GM19463 (cell line): ENCODE results near the gene JPH3.
A peak's percentile ranks its signal among the peaks of the same experiment; 100 is the strongest.

Experiments
- ATAC-seq: cut with Tn5 transposase; IDR thresholded peaks from one replicate; pipeline ENCODE4 v1.9.1; 2021; ENCODE audit warnings: mild to moderate bottlenecking, moderate library complexity; ENCODE audit not compliant: unreplicated experiment

Gene JPH3

DNA sequence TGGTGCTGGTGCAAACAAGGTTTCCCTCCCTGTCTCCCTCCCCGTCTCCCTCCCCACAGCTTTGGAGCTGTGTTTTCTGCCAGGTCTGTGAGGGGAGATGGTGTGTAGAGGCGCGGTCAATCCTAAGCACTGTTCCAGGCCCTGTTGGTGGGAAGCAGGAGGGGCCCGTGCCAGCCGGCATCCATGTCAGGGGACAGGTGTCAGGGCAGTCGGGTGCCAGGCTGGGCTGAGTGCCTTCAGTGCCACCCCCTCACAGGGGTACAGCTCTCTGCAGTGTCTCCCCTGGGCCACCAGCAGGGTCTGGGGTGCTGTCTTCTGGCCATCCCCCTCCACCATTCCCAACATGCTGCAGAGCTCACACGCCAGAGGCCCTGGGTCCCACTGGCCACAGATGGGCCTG is 89.9 kb downstream of the JPH3 start:
- ATAC-seq, result no peak

- ATAC-seq, result no peak
Observed at GRCh38 chr16:87692756-87693155, 90.4 kb downstream of the JPH3 start.

GRCh38 chr16:87693827-87694226 is 91.5 kb downstream of the JPH3 start:
- no peak for ATAC-seq

DNA sequence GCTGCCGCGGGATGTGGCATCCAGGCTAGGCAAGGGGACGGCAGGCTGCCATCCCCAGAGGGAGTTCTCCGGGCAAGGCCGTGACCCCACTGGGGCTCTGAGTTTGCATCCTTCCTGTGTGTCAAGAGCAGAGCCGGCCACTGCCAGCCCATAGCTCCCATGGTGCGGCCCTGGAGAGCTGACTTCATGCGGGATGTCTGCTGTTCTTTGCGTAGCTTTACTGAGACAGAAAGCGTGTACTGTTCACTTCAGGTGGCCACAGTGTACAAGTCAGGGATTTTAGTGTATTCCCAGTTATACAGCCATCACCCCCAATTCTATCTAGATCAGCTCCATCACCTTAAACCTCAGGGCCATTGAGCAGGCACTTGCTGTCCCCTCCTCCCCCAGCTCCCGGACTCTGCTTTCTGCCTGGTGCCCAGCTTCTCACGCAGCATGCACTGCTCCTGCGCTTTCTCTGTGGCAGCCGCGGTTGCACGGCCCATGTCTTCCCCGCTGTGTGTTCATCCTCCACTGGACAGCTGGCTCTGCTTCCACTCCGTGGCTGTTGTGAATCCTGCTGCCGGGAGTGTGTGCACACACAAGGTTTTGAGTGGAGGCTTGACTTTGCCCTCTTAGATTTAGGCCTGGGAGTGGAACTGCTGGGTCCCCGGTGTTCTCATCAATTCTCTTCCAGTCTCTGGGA is 92.3 kb downstream of the JPH3 start:
- no peak for ATAC-seq

- ATAC-seq, result no peak
Observed at GRCh38 chr16:87695534-87695933, 93.2 kb downstream of the JPH3 start.

- no peak for ATAC-seq
Observed at GRCh38 chr16:87696726-87697125, 94.4 kb downstream of the JPH3 start.

- ATAC-seq, result no peak
Observed at GRCh38 chr16:87697256-87697655, 94.9 kb downstream of the JPH3 start.

DNA sequence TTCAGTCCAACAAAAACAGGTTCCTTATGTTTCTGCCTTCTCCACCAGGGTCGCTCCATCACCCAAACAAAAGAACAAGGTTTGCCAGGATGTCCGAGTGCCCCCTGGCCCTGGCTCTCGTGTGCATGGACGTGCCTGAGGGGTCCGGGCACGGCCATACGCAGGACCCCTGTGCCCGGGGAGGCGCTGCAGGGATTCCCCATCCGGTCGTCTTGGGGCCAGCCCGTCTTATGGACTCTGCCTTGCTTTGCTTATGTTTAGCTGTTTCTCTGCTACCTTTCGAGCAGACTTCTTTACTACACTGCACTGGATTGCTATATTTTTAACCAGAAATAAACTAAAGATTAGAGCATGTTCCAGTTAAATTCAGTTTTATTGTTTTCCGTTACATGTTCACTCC is 95.5 kb downstream of the JPH3 start:
- ATAC-seq, result no peak

DNA sequence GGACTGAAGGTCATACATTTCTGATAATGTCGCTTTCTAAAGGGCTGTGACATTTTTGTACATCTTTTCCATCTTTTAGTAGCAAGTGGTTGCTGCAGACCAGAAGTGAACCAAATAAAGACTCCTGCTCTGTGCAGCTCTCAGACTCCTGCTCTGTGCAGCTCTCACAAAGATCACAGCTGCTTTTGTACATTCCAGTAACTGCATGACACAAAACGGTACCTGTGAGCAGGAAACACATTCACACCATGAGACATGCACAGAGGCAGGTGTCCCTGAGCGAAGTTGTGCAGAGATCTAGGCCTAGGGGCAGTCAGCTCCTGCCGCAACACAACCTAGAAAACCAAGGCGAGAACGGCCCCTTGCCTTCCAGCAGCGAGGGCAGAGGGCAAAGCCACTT is 95.9 kb downstream of the JPH3 start:
- peak; percentile 31 for ATAC-seq

DNA sequence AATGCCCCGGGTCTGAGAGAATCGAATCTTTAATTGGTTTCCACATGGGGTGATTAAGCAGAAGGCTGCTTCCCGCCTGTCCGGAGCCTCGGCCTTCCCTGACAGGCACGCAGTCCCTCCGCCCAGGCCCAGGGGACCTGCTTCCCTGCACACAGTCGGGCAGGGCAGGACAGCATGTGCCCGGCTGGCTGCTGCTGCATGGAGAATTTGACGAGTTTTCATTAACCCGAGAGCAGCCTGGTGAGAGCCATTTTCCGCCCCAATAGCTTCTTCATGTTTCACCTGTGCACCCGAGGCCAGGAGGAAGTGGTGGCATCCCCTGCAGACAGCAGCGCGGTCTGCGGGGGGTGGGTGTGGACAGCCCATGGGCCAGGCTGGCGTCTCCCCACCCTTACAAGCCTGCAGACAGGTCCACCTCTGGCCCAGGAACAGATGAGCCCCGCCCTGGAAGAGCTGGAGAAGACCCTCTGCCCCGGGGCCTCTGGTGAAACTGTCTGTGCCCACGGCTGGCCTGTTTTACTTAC is 96.4 kb downstream of the JPH3 start:
- no peak for ATAC-seq

DNA sequence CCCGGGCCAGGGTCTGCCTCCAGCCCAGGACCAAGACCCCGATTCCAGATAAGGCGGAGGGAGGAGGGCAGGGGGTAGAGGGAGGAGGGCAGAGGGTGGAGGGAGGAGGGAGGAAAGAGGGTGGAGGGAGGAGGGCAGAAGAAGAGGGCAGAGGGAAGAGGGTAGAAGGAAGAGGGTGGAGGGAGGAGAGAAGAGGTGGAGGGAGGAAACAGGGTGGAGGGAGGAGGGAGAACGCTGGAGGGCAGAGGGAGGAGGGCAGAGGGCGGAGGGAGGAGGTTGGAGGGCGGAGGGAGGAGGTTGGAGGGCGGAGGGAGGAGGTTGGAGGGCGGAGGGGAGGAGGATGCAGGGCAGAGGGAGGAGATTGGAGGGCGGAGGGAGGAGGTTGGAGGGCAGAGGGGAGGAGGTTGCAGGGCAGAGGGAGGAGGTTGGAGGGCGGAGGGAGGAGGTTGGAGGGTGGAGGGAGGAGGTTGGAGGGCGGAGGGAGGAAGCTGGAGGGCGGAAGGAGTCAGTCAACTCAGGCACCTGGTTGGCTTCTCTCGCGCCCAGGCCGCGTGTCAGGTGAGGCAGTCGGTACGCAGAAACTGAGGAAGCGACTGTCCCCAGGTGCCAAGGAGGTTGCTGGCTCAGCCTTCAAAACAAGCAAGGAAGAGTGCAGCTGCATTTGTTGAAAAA is 98.2 kb downstream of the JPH3 start:
- ATAC-seq, result no peak

DNA sequence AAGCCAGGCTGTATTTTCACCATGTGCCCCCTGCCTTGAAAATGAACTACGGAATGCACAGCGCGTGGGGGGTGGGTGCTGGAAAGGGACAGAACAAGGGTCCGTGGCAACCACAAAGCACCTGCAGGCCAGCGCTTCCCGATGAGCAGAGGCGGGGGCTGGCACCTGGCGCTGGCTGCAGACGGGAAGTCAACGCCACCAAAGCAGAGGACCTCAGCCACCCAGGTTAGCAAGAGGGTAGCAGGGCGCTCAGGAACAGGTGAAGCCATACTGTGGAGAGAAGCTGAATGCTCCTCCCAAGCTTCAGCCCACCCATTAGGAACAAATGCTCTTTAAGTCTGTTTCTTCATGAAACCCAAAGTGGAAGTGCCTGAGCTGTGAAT is 98.8 kb downstream of the JPH3 start:
- ATAC-seq, result no peak

DNA sequence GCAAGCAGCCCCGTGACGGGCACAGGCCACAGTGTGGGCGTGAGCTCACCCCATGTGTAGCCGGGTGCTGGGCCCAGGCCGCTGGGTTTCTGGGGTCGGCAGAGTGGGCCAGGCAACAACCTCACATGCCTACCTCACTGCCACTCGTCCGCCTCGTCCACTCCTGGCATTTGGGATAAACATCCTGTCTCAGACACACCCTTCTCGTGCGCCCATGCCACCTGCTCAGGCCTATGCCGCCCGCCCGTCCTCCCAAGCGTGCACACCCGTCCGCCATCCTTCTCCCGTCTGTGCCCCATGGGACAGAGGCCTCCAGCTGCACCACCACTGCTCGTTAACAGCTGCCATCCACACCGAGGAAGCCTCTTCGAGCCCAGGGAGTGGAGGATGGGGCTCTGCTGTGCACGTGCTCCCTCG is 99.2 kb downstream of the JPH3 start:
- ATAC-seq, result no peak

DNA sequence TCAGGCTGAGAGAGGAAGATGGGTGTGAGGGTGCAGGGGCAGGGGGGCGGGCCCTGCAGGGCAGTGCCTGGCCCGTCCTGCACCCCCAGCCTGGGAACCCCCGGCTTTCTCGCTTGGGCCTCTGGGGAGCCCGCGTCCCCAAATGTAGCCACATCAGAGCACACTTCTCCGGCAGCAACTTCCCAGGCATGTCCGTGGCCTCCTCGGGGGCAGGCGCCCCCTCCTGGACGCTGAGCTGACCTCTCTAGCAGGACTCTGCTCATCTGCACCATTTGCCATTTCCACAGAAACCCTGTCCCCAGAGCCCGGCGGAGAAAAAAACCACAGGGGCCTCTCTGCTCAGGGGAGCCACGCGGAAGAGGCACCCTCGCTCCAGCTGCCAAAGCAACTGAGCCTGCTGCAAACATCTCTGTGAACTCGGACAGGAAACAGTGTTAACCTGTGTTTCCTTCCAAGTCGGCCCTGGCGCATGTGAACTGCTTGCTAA is 100.1 kb downstream of the JPH3 start:
- peak; percentile 43 for ATAC-seq

GRCh38 chr16:87703071-87703470 is 100.8 kb downstream of the JPH3 start:
- ATAC-seq, result no peak

GRCh38 chr16:87703835-87704375 is 101.6 kb downstream of the JPH3 start:
- no peak for ATAC-seq

- ATAC-seq, result no peak
Observed at GRCh38 chr16:87704754-87705353, 102.5 kb downstream of the JPH3 start.

GRCh38 chr16:87705771-87706277 is 103.5 kb downstream of the JPH3 start:
- ATAC-seq, result no peak

DNA sequence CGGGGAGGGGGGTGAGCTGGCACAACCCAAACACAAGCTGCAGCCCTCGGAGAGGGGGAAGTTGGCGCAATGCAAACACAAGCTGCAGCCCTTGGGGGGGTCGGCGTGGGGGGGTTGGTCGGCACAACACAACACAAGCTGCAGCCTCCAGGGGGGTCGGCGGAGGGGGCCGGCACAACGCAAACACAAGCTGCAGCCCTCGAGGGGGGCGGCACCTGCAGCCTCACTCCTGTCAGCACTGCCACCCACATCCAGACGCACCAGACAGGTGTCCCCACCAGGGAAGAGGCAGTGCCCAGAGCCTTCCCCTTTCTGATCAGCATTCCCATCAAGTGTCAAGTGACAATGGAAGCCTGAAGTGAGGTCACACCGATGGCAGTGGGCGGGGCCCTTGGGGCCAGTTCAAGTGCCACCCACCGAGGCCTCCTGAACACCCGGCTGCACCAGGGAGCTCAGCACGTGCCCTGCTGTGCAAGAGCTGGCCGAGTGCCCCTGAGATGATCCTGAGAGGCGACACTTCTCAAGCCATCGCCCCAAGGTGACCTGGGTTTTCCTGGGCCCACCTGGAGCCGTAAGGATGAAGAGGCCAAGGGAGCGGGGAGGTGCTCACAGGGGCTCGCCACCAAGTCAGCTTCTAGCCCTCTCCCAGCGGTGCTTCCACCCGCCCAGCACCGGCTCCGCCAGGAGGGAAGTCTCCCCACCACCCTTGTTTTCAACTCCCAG is 104.1 kb downstream of the JPH3 start:
- ATAC-seq, result no peak

- ATAC-seq, result no peak
Observed at GRCh38 chr16:87707097-87707496, 104.8 kb downstream of the JPH3 start.
